Mesendoderm (in vitro differentiated cells): ENCODE data around the gene GEMIN8.

Experiments used
- DNase-seq: peaks from one replicate; pipeline ENCODE4 v3.0.0; 2013
- H2AK5ac ChIP-seq: 2 replicates; pipeline ENCODE4 v1.6.1; 2013; ENCODE audit warnings: low read length, inconsistent platforms
- H2BK120ac ChIP-seq: 2 replicates; pipeline ENCODE4 v1.6.1; 2013; ENCODE audit warnings: low read depth, mild to moderate bottlenecking, low read length, moderate library complexity, mixed read lengths
- H2BK15ac ChIP-seq: replicated peaks from 2 replicates; pipeline ENCODE4 v1.6.1; 2013; ENCODE audit warnings: low read depth, mild to moderate bottlenecking, moderate library complexity
- H2BK5ac ChIP-seq: 2 replicates; pipeline ENCODE4 v1.6.1; 2013; ENCODE audit warnings: low read length, inconsistent platforms
- H3K18ac ChIP-seq: 2 replicates; pipeline ENCODE4 v1.6.1; 2013; ENCODE audit warnings: mild to moderate bottlenecking, low read length, mixed read lengths
- H3K23ac ChIP-seq: one replicate; pipeline ENCODE4 v1.6.1; 2013; ENCODE audit warnings: low read length
- H3K27ac ChIP-seq: 2 replicates; pipeline ENCODE4 v1.5.1; 2013; ENCODE audit warnings: low read depth, mild to moderate bottlenecking, inconsistent platforms, low read length, moderate library complexity
- H3K27me3 ChIP-seq: 2 replicates; pipeline ENCODE4 v1.6.1; 2013; ENCODE audit warnings: low read length, control low read depth, mild to moderate bottlenecking, inconsistent platforms; ENCODE audit not compliant: insufficient read depth, poor library complexity
- H3K36me3 ChIP-seq: 2 replicates; pipeline ENCODE4 v1.6.1; 2013; ENCODE audit warnings: low read length, inconsistent platforms; ENCODE audit not compliant: control insufficient read depth, insufficient read depth
- H3K4ac ChIP-seq: one replicate; pipeline ENCODE4 v1.6.1; 2013; ENCODE audit warnings: low read depth, mild to moderate bottlenecking, low read length, moderate library complexity
- H3K4me1 ChIP-seq: 2 replicates; pipeline ENCODE4 v1.6.1; 2013; ENCODE audit warnings: low read depth, low read length, inconsistent platforms; ENCODE audit not compliant: control insufficient read depth
- H3K4me2 ChIP-seq: 2 replicates; pipeline ENCODE4 v1.6.1; 2013; ENCODE audit warnings: low read length
- H3K4me3 ChIP-seq: 2 replicates; pipeline ENCODE4 v1.5.1; 2013; ENCODE audit warnings: mild to moderate bottlenecking, low read length
- H3K56ac ChIP-seq: one replicate; pipeline ENCODE4 v1.6.1; 2013; ENCODE audit warnings: low read length
- H3K79me1 ChIP-seq: 2 replicates; pipeline ENCODE4 v1.6.1; 2013; ENCODE audit warnings: low read length, inconsistent platforms
- H3K79me2 ChIP-seq: 2 replicates; pipeline ENCODE4 v1.6.1; 2013; ENCODE audit warnings: mild to moderate bottlenecking, low read length; ENCODE audit not compliant: control insufficient read depth, insufficient read depth
- H3K9ac ChIP-seq: 2 replicates; pipeline ENCODE4 v1.6.1; 2013; ENCODE audit warnings: low read length, inconsistent platforms
- H4K5ac ChIP-seq: one replicate; pipeline ENCODE4 v1.6.1; 2013; ENCODE audit warnings: low read length
- H4K8ac ChIP-seq: one replicate; pipeline ENCODE4 v1.6.1; 2013; ENCODE audit warnings: low read depth, mild to moderate bottlenecking, control low read depth, low read length, moderate library complexity
- WGBS: extraction: QIAGEN DNeasy Blood & Tissue Kit; methylation state at CpG from one replicate; pipeline ENCODE4 v1.1.7; 2013; ENCODE audit warnings: low lambda C conversion rate, missing lambda C conversion rate; ENCODE audit not compliant: insufficient coverage; ENCODE audit errors: extremely low coverage; 5-methylcytosine and 5-hydroxymethylcytosine counted together

GEMIN8 gene

GRCh38 chrX:13966071-13966792 is 63.5 kb downstream of the GEMIN8 start:
- Histone ChIP-seq H3K4me1 (no peaks in the 10 kb centered on the region), H3K27me3 (no peaks in the 10 kb centered on the region), H4K8ac (no peak overlapping the region), H3K9ac (no peak overlapping the region), H3K79me1 (no peaks in the 10 kb centered on the region), H3K36me3 (no peaks in the 10 kb centered on the region), H3K18ac (no peak overlapping the region), H3K4me2 (no peak overlapping the region), H3K56ac (no peak overlapping the region), H3K23ac (no peak overlapping the region), H3K27ac (no peak overlapping the region), H3K4ac (no peak overlapping the region), H2BK120ac (no peak overlapping the region), H4K5ac (no peak overlapping the region), H2AK5ac (no peak overlapping the region), H3K79me2 (no peaks in the 10 kb centered on the region), H3K4me3 (no peak overlapping the region), H2BK15ac (no peak overlapping the region), H2BK5ac (no peak overlapping the region)
- no CpG with 5 or more reads among the region's 10 CpGs for WGBS
- no peak for DNase-seq

GRCh38 chrX:13965531-13965930 is 64.2 kb downstream of the GEMIN8 start:
- Histone ChIP-seq H4K8ac (no peak overlapping the region), H3K27me3 (no peaks in the 10 kb centered on the region), H3K4ac (no peak overlapping the region), H2BK120ac (no peak overlapping the region), H3K23ac (no peak overlapping the region), H2BK5ac (no peak overlapping the region), H3K4me2 (no peak overlapping the region), H3K56ac (no peak overlapping the region), H3K9ac (no peak overlapping the region), H4K5ac (no peak overlapping the region), H3K79me1 (no peaks in the 10 kb centered on the region), H3K27ac (no peak overlapping the region), H3K4me3 (no peak overlapping the region), H3K36me3 (no peaks in the 10 kb centered on the region), H3K79me2 (no peaks in the 10 kb centered on the region), H3K18ac (no peak overlapping the region), H2AK5ac (no peak overlapping the region), H2BK15ac (no peak overlapping the region), H3K4me1 (no peaks in the 10 kb centered on the region)
- DNase-seq: no peak
- WGBS: no CpG with 5 or more reads among the region's 6 CpGs

- no peak overlapping the region for H3K4me2 ChIP-seq
- no peaks in the 10 kb centered on the region for H3K36me3 ChIP-seq
- H2AK5ac ChIP-seq: no peak overlapping the region
- WGBS: no CpG with 5 or more reads among the region's 4 CpGs
- no peak overlapping the region for H4K8ac ChIP-seq
- no peaks in the 10 kb centered on the region for H3K27me3 ChIP-seq
- H3K18ac ChIP-seq: no peak overlapping the region
- H3K4me3 ChIP-seq: no peak overlapping the region
- no peak for DNase-seq
- H2BK5ac ChIP-seq: no peak overlapping the region
- no peak overlapping the region for H3K9ac ChIP-seq
- H3K4ac ChIP-seq: no peak overlapping the region
- no peaks in the 10 kb centered on the region for H3K4me1 ChIP-seq
- no peak overlapping the region for H3K23ac ChIP-seq
- H3K56ac ChIP-seq: no peak overlapping the region
- H2BK15ac ChIP-seq: no peak overlapping the region
- H4K5ac ChIP-seq: no peak overlapping the region
- H2BK120ac ChIP-seq: no peak overlapping the region
- H3K27ac ChIP-seq: no peak overlapping the region
- H3K79me1 ChIP-seq: no peaks in the 10 kb centered on the region
- no peaks in the 10 kb centered on the region for H3K79me2 ChIP-seq
These were observed 72.7 kb downstream of the GEMIN8 start for GRCh38 chrX:13956998-13957397.
